Kidney tubule cell (primary cell): ENCODE data around the gene PLEKHA8.

Source experiments
- DNase-seq: peaks from one replicate; pipeline ENCODE4 v3.0.0-alpha.2; 2018; ENCODE audit warnings: low spot score

Gene PLEKHA8

DNA sequence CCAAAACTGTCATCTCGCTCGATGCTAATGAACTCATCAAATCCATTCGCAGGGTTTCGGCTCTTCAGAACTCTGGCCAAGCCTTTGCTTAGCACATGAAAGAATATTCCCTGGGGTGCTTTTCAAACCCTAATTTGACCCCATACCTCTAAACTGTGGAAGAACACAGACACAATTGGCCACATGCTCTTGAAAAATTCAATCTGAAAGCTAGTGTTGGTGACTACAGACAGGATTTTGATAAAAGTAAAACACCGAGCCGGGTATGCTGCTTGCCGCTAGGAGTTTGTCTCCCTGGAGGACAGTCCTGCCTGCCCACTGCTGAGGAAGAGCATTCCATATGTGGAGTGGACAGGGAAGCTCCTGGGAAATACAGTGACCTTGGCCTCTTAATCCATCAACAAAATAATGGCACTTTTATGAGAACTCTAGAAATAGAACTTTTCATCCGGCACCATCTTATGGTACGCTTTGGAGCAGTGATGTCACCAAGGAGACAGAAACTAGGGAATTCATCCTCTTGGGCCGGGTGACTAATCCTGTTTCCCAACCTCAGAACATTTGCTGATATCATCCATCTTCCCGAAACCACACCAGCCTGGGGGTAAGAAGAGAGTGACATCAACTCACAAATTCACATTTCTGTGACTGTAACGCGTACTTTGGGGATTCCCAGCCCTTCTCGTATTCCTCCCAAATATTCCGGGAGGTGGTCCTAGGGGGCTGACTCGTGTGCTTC is 140.8 kb downstream of the PLEKHA8 start:
- peak; percentile 91 for DNase-seq

DNA sequence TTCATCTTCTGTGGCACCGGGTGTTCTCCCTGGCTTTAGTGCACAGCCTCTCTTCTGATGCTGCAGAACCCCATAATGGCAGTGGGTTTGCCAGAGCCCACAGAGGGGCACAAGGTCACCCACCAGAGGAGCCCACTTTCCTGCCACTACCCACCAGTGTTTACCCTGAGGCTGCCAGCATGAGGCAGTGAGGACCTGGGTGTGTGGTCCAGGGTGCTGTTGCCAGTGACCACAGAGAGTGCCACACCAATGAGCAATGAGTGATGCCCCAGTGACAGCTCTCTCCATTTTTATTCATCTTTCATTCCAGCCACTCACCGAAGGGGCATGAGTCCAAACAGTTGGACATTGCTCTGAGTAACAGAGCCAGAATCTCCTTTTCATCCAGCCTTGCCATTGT is 141.4 kb downstream of the PLEKHA8 start:
- peak; percentile 84 for DNase-seq

DNA sequence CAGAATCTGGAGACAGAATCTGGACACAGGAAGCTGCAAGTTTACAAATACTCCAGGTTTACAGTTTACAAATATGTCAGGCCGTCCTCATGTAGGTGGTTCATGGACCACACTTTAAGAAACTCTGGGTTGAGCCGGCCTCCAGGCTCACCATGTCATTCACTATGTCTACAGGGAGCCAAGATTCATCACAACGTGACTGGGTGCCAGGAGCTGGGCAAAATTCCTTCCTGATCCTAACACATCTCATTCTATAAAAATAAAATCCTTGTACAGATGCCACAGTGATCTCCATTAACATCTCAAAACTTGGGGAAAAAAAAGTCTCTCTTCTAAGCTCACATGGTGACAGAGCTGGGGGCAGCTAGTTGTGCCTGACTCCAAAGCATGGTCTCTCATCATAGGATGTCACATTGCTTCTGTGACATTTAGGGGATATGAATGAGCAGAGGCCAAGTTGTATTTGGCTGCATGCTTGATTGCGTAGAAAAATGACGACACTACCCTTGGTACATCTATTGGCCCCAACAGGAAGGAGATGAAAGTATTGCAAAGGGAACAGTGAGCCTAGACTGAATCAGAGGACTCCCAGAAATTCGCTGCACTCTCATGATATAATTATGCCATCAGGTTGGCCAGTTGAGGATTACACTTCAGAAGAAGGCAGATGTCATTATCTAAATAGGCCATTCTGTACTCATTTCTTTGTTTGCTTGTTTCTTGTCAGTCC is 142.4 kb downstream of the PLEKHA8 start:
- no peak for DNase-seq

DNA sequence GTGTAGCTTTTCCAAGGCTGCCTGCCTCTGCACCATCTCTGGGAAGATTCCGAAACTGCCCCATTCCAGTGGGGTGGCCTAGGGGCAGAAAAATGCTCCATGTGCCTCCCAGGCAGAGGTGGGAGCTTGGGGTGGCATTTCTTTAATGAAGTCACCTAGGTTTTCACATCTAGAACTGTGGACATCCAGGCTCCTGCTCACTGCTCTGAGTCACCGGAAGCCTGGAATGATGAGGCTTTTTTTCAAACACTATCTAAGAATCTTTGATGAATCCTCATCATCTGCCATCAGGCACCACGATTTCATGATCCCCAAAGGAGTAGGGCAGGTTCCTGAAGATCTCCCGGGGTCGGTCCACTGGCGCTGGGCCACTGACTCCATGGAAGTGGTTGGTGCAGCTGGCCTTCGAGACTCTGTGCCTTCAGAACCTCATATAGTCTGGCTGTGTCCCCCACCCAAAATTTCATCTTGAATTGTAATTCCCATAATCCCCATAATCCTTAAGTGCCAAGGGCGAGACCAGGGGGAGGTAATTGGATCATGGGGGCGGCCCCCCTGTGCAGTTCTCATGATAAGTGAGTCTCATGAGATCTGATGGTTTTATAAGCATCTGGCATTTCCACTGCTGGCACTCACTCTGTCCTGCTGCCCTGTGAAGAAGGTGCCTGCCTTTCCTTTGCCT is 143.7 kb downstream of the PLEKHA8 start:
- DNase-seq = peak; percentile 75

GRCh38 chr7:30172451-30172850 is 144.2 kb downstream of the PLEKHA8 start:
- DNase-seq = peak; percentile 85

GRCh38 chr7:30173058-30173897 is 145.1 kb downstream of the PLEKHA8 start:
- DNase-seq = peak; percentile 77

DNA sequence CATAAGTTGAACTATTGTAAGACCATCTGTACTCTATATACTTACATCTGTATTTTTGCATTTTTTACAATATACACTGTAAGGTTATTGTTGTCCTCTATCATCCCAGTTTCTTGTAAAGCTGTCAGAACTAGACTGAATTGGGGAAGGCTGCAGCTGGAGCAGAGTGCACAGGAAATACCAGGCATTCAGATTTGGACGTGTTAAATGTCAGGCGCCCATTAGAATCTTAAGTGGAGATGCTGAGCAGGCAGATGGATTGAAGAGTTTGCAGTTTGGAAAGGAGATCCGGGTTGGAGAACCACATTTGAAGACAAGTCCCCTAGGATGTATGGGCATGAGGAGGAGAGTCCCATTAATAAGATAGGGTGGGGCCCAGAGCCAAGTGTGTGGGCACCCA is 147.0 kb downstream of the PLEKHA8 start:
- DNase-seq = no peak

- DNase-seq = no peak
Observed at GRCh38 chr7:30175636-30176147, 147.5 kb downstream of the PLEKHA8 start.

GRCh38 chr7:30176463-30177109 is 148.4 kb downstream of the PLEKHA8 start:
- no peak for DNase-seq

GRCh38 chr7:30177186-30177585 is 149.0 kb downstream of the PLEKHA8 start:
- no peak for DNase-seq

DNA sequence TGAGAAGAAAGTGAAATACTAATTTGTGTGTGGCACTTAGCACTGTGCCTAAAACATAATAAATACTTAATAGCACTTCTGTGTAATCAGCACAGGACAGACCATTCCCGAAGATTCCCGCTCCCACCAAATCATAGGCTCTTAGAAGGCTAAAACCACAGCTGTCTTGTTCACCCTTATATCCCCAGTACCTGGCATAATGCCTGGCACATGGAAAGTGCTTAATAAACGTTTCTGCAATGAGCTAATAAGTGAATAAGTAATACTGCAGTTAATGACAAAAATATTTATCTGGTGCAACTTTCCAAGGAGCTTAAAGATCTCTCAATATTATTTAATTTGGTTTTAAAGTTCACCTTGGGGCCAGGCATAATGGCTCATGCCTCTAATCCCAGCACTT is 149.8 kb downstream of the PLEKHA8 start:
- DNase-seq = no peak

DNA sequence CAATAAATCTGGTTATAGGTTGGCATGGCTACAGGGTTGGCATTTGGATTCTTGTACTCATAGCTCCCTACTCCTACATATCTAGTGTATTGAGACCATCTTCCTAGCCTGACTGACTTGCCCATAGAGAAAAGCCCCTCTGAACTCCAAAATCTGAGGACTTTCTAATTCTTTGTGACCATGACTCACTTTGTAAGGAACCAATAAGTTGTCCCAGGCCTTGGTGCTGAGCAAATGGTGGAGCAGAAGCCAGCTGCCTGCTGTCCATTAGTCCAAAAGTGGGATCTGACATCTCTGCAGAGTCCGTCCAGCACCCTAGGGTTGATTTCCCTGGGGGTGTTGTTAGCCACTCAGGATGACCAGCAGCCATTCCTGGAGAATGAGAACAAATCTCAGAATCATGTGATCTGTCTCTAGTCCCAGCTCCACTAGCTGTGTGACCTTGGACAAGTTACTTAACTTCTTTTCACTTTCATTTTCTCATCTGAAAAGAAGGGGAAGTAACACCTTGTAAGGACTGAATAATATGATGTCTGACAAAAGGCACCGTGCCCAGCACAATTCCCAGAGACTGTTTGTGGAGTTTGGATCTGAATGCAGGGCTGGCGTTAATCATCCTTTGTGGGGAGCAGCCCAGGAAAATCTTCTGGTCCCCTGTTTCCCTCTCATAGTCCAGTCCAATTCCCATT is 150.7 kb downstream of the PLEKHA8 start:
- peak; percentile 14 for DNase-seq
